Fibroblast of skin of right quadriceps (primary cell): ENCODE results near the gene THTPA.
"Not testable (repeated sequence)": the region's sequence is repeated elsewhere in the genome, so short reads cannot be mapped to it uniquely, and the experiment has no call there.

ENCODE experiments used
- DNase-seq: peaks from one replicate; pipeline ENCODE4 v3.0.0-alpha.2; 2013

Gene THTPA

GRCh38 chr14:23584527-23585203 is 28.6 kb downstream of the THTPA start:
- not testable (repeated sequence) for DNase-seq

DNA sequence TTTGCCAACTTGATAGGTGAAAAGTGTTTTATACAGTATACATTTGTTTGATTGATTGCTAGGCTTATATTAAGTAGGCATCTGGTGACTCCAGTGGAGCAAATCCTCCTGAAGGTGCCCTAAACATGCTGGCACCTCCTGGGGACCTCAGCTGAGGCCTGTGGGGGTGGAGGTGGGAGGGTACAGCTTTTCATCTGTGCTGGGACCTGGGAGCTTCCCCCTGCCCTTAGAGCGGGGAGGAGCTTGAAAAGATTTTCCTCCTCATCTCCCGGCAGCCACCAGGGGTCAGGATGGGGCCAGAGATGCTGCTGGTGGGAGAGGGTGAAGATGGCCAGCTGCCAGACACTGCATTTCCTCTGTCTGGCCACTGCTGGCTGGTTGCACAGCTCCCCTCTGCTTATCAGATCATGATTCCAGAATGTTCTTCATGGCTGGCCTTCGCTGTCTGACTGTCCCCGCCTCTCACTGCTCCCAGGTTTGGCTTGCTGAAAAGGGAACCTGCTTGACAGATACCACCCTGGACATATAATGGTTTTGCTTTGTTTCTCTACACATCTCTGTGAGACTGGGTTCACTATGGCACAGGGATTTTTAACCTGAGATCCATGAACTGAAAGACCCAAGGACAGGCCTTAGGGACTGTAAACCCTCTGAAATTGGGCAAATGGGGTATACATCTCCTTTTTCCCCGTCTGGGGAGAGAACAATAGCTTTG is 33.0 kb downstream of the THTPA start:
- DNase-seq: peak; percentile 82

- DNase-seq: no peak
Observed at GRCh38 chr14:23589606-23590005, 33.5 kb downstream of the THTPA start.

DNA sequence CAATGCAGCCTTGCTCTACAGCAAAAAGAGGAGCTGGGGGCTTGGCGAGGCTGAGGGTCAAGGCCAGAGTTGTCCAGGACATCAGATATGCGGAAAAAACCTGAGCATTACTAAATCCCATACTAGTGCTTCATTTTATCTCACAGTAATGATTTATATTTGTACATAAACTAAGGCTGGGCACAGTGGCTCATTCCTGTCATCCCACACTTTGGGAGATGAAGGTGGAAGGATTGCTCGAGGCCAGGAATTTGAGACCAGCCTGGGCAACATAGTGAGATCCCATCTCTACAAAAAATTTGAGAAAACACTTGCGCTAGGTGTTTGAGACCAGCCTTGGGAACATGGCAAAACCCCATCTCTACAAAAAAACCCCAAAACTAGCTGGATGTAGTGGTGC is 34.1 kb downstream of the THTPA start:
- no peak for DNase-seq

DNA sequence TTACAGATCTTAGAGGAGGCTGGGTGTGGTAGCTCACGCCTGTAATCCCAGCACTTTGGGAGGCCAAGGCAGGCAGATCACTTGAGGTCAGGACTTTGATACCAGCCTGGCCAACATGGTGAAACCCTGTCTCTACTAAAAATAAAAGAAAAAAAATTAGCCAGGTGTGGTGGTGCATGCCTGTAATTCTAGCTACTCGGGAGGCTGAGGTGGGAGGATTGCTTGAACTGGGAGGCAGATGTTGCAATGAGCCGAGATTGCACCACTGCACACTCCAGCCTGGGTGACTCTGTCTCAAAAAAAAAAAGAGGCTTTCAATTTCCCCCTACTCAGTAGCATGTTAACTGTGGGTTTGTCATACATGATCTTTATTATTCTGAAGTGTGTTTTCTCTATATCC is 38.1 kb downstream of the THTPA start:
- not testable (repeated sequence) for DNase-seq

DNA sequence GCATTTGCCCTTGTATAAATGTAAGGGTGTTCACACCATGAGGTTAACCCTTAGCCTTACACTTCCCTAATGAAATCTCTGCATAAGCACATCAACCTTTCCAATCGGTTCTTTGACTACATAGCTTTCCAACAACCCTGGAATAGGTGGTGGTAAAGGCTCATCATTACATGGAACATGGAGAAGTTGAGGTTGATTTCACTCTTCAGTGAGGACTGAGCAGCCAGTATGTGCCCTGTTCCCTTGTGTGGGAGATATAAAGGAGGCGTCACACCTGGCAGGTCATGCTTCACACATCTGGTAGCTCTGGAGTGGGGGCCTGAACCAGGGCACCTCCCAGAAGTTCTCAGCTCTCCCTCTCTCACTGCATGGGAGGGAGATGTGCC is 44.2 kb downstream of the THTPA start:
- DNase-seq: no peak

DNA sequence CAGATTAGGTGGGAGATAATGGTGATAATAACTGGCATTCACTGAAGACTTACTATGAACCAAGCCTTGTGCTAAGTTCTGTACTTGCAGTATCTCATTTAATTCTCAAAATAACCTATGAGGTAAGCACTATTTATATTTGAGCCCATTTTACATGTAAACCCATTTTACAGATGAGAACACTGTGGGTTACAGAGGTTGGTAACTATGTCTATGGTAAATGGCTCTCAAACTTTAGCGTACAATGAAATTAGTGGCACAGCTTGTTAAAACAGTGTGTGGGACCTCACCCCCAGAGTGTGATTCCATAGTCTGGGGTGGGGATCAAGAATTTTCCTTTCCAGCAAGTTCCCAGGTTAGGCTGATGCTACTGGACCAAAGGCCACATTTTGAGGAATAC is 44.7 kb downstream of the THTPA start:
- DNase-seq: no peak

- no peak for DNase-seq
Observed at GRCh38 chr14:23601424-23601823, 45.4 kb downstream of the THTPA start.

GRCh38 chr14:23601845-23602180 is 45.7 kb downstream of the THTPA start:
- no peak for DNase-seq

GRCh38 chr14:23602181-23603095 is 46.4 kb downstream of the THTPA start:
- DNase-seq: no peak

DNA sequence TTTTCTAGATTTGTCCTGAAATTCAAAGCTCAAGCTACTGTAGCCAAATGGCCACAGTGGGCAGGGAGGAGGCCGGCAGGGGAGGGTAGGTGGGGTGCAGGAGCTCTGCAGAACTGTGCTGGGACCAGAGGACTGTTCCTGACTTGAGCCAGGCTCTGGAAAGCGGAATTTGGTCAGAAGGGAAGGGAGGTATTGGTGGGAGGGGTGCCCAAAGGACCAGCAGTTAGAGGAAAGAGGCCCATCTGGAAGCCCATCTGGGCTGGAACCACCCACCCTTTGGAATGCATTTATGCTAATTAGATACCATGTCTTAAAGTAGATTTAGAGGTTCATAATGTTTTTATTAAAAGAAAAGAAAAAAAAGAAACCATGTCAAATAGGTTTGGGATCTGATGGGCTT is 47.0 kb downstream of the THTPA start:
- no peak for DNase-seq

GRCh38 chr14:23604148-23604547 is 48.1 kb downstream of the THTPA start:
- DNase-seq: no peak

DNA sequence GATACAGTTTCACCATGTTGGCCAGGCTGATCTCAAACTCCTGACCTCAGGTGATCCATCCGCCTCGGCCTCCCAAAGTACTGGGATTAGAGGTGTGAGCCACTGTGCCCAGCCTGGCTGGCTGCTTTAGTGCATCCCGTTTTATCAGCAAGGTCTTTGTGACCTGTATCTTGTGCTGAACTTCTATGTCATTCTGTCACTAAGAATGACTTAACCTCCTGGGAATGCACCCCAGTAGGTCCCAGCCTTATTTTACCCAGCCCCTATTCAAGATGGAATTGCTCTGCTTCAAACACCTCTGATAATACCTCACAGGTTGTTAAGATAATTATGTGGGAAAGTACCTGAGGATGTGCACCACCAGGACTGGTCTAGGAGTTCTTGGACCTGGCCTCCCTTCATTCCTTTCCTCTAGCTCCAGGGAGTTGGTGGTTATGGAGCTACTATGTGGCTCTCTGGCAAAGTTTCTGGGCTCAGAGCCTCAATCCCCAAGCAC is 48.7 kb downstream of the THTPA start:
- DNase-seq: no peak

DNA sequence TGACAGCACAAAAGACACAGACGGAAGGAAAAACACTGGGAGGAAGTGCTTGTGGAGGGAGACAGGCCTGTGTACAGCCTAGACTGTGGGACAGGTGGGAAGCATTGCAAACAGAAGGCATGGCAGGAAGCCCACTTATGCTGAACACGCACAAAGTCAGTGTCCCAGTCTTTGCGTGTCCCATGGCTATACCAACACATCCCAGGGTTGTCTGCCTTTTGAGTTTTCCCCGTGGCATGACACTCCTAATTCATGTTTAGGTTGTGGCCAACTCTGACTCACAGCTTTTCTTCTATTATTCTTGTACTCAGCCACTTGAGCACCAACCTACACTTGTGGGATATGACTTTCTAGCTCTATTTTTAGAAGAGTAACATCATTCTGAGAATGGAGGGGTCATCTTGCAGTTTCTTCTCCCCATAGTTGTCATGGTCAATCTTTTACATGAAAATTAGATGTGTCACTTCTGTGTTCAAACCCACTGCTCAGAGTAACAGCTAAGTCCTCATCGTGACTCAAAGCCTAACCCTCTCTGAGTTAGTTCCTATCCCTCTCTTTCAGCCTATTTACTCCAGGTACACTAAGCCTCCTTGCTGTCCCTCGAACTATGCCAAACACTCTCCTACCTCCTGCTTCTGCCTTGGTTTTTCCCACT is 50.0 kb downstream of the THTPA start:
- no peak for DNase-seq

GRCh38 chr14:23608454-23608853 is 52.4 kb downstream of the THTPA start:
- DNase-seq: no peak

DNA sequence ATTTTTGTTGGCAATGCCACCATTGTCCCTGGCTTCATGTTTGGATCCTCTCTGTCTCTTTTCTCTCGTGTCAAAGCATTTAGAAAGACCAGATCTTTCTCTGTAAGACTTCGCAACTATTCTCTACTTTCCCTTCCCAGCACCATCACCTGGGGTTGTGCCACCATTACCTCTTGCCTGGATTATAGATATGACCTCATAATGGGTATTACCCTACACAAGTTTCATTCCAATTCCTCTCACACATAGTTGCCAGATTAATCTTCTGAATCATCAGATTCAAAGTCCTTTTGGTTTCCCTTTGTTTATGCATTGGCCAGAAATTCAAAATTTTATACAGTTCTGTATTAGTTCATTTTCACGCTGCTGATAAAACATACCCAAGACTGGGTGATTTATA is 52.9 kb downstream of the THTPA start:
- no peak for DNase-seq

GRCh38 chr14:23609411-23610089 is 53.5 kb downstream of the THTPA start:
- not testable (repeated sequence) for DNase-seq
